GM10266 (cell line): ENCODE results near the gene NFAM1.

Source experiments
- DNase-seq: peaks from one replicate; pipeline ENCODE4 v3.0.0; 2012; ENCODE audit errors: extremely low spot score
- TF ChIP-seq, protein P1 (sequence below): IDR thresholded peaks from 2 replicates; pipeline ENCODE4 v1.5.1; 2012; ENCODE audit warnings: mild to moderate bottlenecking, low read depth; ENCODE audit not compliant: control insufficient read depth, insufficient read depth; ENCODE audit errors: missing control alignments

The NFAM1 gene

DNA sequence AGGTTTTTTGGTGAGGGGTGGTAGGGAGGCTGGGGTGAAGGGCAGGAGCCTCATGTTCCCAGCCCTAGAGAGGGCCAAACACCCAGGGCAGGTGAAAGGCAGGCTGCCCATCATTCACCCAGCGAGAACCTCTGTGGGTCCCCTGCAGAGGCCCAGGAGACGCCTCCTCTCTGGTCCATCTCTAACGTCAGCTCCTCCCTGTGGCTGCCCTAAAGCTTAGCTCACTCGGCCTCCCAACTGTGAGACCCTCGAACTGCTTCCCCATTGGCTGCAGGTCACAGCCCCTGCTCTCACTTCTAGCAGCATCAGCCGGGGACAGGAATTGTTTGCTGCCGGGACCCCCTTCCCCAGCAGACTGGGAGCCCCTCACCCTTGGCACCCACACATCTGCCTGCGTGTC lies 615 bp upstream of the NFAM1 start:
- no peak for DNase-seq
- TF ChIP-seq, protein P1, sequence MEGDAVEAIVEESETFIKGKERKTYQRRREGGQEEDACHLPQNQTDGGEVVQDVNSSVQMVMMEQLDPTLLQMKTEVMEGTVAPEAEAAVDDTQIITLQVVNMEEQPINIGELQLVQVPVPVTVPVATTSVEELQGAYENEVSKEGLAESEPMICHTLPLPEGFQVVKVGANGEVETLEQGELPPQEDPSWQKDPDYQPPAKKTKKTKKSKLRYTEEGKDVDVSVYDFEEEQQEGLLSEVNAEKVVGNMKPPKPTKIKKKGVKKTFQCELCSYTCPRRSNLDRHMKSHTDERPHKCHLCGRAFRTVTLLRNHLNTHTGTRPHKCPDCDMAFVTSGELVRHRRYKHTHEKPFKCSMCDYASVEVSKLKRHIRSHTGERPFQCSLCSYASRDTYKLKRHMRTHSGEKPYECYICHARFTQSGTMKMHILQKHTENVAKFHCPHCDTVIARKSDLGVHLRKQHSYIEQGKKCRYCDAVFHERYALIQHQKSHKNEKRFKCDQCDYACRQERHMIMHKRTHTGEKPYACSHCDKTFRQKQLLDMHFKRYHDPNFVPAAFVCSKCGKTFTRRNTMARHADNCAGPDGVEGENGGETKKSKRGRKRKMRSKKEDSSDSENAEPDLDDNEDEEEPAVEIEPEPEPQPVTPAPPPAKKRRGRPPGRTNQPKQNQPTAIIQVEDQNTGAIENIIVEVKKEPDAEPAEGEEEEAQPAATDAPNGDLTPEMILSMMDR = no peak

DNA sequence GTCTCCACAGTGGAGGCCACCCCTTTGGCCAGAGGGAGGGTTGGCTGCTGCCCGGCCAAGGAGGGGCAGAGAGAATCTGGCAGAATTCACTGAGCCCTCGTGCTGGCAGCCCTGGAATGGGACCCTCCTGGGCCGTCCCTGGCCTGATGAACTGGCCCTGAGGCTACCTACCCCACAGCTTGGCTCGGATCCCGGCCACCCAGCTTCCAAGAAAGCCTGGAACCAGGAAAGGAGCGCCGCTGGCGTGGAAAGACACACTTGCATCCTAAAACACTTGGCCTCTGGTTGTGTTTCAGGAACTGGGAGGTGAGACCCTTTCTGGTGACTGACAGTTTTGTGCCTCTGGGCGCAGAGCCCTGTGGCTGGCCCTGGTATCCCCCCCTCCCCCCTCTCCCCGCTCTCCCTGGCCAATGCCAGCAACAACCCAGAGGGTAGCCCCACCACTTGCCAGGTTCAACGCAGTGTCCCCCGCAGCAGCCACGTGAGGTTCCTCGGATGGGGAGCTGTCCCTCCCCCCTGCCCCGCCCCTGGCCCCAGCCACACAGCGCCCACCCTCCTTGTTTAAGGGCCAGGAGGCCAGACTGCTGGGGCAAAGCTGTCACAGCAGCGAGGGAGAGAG lies 693 bp downstream of the NFAM1 start:
- DNase-seq = no peak
- TF ChIP-seq, protein P1 = no peak

DNA sequence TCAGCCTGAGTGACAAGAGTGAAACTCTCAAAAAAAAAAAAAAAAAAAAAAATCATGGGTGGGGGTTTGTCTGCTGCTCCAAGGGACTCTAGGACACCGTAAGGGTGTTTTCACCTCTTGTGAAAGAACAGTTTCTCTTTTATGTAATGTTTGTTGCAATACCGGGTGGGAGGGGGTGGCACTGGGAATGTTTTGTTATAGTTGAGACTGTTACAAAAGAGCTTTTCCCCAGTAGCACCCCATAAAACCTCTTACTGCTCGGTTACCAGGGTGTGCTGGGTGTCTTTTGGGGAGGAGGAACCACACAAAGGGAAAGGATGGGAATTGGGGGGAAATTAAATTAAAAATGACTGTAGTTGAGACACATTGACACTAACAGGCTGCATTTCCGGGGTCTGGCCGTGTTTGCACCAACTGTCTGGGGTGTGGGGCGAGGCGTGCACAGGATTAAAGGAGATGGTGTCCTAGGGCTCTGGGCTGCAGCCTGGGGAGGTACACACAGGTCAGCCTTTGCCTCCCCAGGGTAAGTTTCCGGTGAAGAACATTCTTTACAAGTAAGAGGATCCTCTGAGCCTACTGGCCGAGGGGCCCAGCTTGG lies 1.6 kb downstream of the NFAM1 start:
- TF ChIP-seq, protein P1 = no peak
- no peak for DNase-seq

DNA sequence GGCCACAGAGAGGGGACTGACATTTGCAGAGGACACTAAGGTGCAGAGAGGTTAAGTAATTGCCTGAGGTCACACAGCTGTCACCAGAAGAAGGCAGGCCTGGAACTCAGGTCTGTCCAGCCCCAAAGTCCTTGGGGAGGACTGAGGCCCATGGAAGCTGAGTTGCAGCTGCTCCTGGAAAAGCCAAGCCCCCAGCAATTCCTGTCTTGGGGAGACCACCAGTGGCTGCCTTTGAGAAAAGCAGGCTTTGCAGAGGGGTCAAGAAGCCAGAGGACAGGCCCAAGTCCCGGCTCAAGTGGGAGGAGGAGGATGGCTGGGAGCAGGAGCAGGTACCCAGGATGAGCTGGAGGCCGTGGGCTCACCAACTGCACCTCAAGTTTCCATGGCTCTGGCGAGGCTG lies 3.4 kb downstream of the NFAM1 start:
- no peak for DNase-seq
- TF ChIP-seq, protein P1 = no peak

DNA sequence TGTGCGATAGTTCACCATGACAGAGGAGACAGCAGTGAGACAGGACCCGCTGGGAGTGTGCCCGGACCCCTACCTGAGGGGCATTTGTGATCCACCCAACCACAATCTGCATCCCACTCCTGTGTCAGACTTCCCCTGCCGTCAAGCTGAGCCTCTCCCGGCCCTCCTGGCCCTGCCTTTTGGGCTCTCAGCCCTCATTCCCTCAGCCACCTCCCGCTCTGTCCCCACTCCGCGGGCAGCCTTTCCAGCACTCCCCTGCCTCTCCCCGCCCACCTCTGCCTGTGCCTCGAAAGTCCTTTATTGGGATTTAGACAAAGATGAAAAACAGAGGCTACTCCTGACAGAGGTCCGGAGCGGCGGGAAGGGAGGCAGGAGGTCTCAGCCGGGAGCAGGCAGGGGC lies 4.2 kb downstream of the NFAM1 start:
- no peak for DNase-seq
- TF ChIP-seq, protein P1 = no peak

DNA sequence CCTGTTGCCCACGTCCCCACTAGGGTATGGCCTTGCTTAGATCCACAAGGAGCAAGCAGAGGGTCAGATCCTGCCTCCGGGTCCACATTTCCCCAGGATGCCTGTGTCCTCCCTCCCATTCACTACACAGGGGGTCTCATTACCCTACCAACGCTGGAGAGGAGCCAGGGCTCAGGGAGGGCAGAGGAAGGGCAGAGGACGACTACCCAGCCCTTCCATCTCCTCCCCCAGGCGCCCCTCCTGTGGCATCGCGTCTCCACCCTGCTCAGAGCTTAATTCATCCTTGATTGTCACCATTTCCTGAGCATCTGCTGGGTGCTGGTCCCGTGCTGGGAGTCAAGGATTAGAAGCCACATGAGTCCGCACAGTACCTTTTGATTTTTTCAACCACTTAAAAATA lies 5.0 kb downstream of the NFAM1 start:
- DNase-seq = no peak
- TF ChIP-seq, protein P1 = no peak

DNA sequence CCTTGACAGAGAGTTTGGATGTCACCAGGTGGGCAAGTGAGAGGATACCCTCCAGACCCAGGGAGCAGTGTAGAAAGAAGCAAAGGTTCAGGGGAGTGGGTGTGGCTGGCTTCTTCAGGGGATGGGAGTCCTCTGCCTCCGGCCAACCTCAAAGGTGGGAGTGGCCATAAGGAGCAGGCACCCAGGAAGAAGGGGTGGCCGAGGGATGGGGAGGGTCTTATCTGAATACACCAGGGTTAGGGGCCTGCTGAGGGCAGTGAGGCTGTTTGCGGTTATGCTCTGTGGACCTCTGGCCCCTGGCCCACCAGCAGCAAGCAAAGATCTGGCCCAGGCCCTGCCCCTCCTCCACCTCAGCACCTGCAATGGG lies 6.2 kb downstream of the NFAM1 start:
- no peak for DNase-seq
- TF ChIP-seq, protein P1 = no peak
